OCI-LY7 (cell line): Measurements from ENCODE around the gene CLPTM1. TPM values are rescaled to one million over a fixed set of nuclear protein-coding genes. Genes with fewer than 3 reads are reported as not detected.

Experiments used
- BruUV-seq: library from RNA; stranded (reverse); fragments of 400-500 nt; replicated peaks from 2 replicates; lab custom pipeline; 2021; lab: Mats Ljungman, UMichigan
- CTCF ChIA-PET: fragments of 300-600 bp; sonication (Branson Sonifier 250); formaldehyde crosslinking; loops from one replicate; lab custom pipeline; 2022; ENCODE audit warnings: antibody characterized with exemption; ENCODE audit not compliant: unreplicated experiment; lab: Charles Lee
- POLR2A ChIA-PET: fragments of 300-600 bp; sonication (Branson Sonifier 250); formaldehyde crosslinking; loops from one replicate; lab custom pipeline; 2022; ENCODE audit warnings: antibody characterized with exemption; lab: Charles Lee
- DNase-seq: peaks from one replicate; pipeline ENCODE4 v3.0.0-alpha.2; 2015; ENCODE audit warnings: low spot score
- H2AFZ ChIP-seq: fragments of 200-600 bp; sonication (generic), shearing (Covaris generic); 2 replicates; pipeline ENCODE4 v1.6.1; 2014; ENCODE audit warnings: mild to moderate bottlenecking, antibody characterized with exemption, low read length, moderate library complexity
- H3K27ac ChIP-seq: fragments of 200-600 bp; sonication (generic); 2 replicates; pipeline ENCODE4 v1.5.1; 2014; ENCODE audit warnings: mixed run types, low read depth, mild to moderate bottlenecking, moderate library complexity, low read length, inconsistent platforms; ENCODE audit not compliant: poor library complexity, severe bottlenecking
- H3K36me3 ChIP-seq: fragments of 200-600 bp; sonication (generic); 2 replicates; pipeline ENCODE4 v1.6.1; 2014; ENCODE audit warnings: mild to moderate bottlenecking, antibody characterized with exemption, low read length, moderate library complexity, mixed read lengths; ENCODE audit not compliant: insufficient read depth
- H3K4me1 ChIP-seq: fragments of 200-600 bp; sonication (generic); 2 replicates; pipeline ENCODE4 v1.5.1; 2014; ENCODE audit warnings: mild to moderate bottlenecking, low read length; ENCODE audit not compliant: insufficient read depth, poor library complexity, severe bottlenecking
- H3K4me2 ChIP-seq: fragments of 200-600 bp; sonication (generic); 2 replicates; pipeline ENCODE4 v1.6.1; 2014; ENCODE audit warnings: mild to moderate bottlenecking, low read length
- H3K4me3 ChIP-seq: fragments of 200-600 bp; sonication (generic); 2 replicates; pipeline ENCODE4 v1.5.1; 2014; ENCODE audit warnings: mild to moderate bottlenecking, low read depth, low read length; ENCODE audit not compliant: poor library complexity, severe bottlenecking
- H3K79me2 ChIP-seq: fragments of 200-600 bp; sonication (generic); 2 replicates; pipeline ENCODE4 v1.6.1; 2016; ENCODE audit warnings: low read depth, mild to moderate bottlenecking, low read length, moderate library complexity, mixed read lengths; ENCODE audit not compliant: insufficient read depth
- H3K9me2 ChIP-seq: fragments of 200-600 bp; sonication (generic); 2 replicates; pipeline ENCODE4 v1.6.1; 2016; ENCODE audit warnings: mild to moderate bottlenecking, low read length, mixed read lengths; ENCODE audit not compliant: insufficient read depth
- H3K9me3 ChIP-seq: fragments of 200-600 bp; sonication (generic); 2 replicates; pipeline ENCODE4 v1.6.1; 2014; ENCODE audit warnings: mild to moderate bottlenecking, mixed run types, low read length, mixed read lengths
- H4K20me1 ChIP-seq: fragments of 200-600 bp; sonication (generic); 2 replicates; pipeline ENCODE4 v1.6.1; 2014; ENCODE audit warnings: mild to moderate bottlenecking, antibody characterized with exemption, low read length, moderate library complexity, mixed read lengths; ENCODE audit not compliant: insufficient read depth
- CTCF ChIP-seq: fragments of 200-600 bp; sonication (generic); conservative IDR thresholded peaks from 2 replicates; pipeline ENCODE4 v1.5.1; 2014; ENCODE audit warnings: mild to moderate bottlenecking, antibody characterized with exemption, low read length, moderate library complexity, mixed read lengths
- EZH2phosphoT487 ChIP-seq: fragments of 200-600 bp; sonication (generic); IDR thresholded peaks from 2 replicates; pipeline ENCODE4 v1.6.1; 2018; ENCODE audit warnings: low read depth, borderline replicate concordance, mild to moderate bottlenecking, mixed run types, antibody characterized with exemption, low read length, moderate library complexity, mixed read lengths
- intact Hi-C: fragments of 100-400 bp; cut with micrococcal nuclease; formaldehyde crosslinking; loops from one replicate; pipeline ENCODE4 v1.10.0; 2022; ENCODE audit not compliant: unreplicated experiment
- total RNA-seq, 2 experiments: library from RNA; depleted of rRNA in 1 of 2; stranded (reverse); fragments of >200 nt in 1 of 2; shearing (Covaris generic) in 1 of 2; gene quantifications; 2 replicates each; pipeline ENCODE4 v1.2.3, GENCODE V29; 2014 to 2022

The CLPTM1 gene
- total RNA-seq, 2 experiments from 2014 or later = 34.0 to 70.3 TPM

- TF ChIP-seq EZH2phosphoT487 (no peak), CTCF (no peak)
- Histone ChIP-seq H2AFZ (peak overlapping the region; percentile 50; the same call in 1 of the 2 replicates), H3K9me2 (no peaks in the 10 kb centered on the region), H3K27ac (peak overlapping the region; percentile 24), H3K4me2 (peak overlapping the region; percentile 49), H3K9me3 (no peaks in the 10 kb centered on the region), H3K79me2 (no peaks in the 10 kb centered on the region), H3K4me1 (peaks cover 30% of the 10 kb centered on the region), H3K36me3 (no peaks in the 10 kb centered on the region), H3K4me3 (no peak overlapping the region), H4K20me1 (no peaks in the 10 kb centered on the region)
- intact Hi-C loops = no loop called here
- no TSS peak for BruUV-seq
- DNase-seq = peak; percentile 71
- CTCF ChIA-PET = no interaction called here
- POLR2A ChIA-PET = no interaction called here
Measured at GRCh38 chr19:44948763-44949374, 6.3 kb upstream of the CLPTM1 start.

- DNase-seq = no peak
- Histone ChIP-seq H3K4me2 (peak overlapping the region; percentile 49), H3K4me3 (no peak overlapping the region), H3K79me2 (peaks cover 4% of the 10 kb centered on the region; the same call in 1 of the 2 replicates), H2AFZ (peak overlapping the region; percentile 50; the same call in 1 of the 2 replicates), H3K27ac (peak overlapping the region; percentile 24), H4K20me1 (no peaks in the 10 kb centered on the region), H3K9me3 (no peaks in the 10 kb centered on the region), H3K36me3 (no peaks in the 10 kb centered on the region), H3K9me2 (no peaks in the 10 kb centered on the region), H3K4me1 (peaks cover 33% of the 10 kb centered on the region)
- no TSS peak for BruUV-seq
- ChIA-PET CTCF (no interaction called here), POLR2A (no interaction called here)
- TF ChIP-seq CTCF = no peak
- TF ChIP-seq EZH2phosphoT487 = no peak
- intact Hi-C loops = no loop called here
Measured at GRCh38 chr19:44949550-44949949, 5.6 kb upstream of the CLPTM1 start.
